GM12874 (cell line): ENCODE data around the gene SETD6.

Experiments used
- CTCF ChIP-seq: IDR thresholded peaks from 2 replicates; pipeline ENCODE4 v1.5.1; 2011; ENCODE audit warnings: low read depth, mild to moderate bottlenecking, control low read depth, low read length, moderate library complexity; ENCODE audit not compliant: insufficient read depth

The SETD6 gene

GRCh38 chr16:58474296-58474695, 41.0 kb upstream of the SETD6 start:
- TF ChIP-seq CTCF: no peak

GRCh38 chr16:58475091-58475619, 40.2 kb upstream of the SETD6 start:
- no peak for TF ChIP-seq CTCF

GRCh38 chr16:58476791-58477190, 38.5 kb upstream of the SETD6 start:
- no peak for TF ChIP-seq CTCF

- TF ChIP-seq CTCF: no peak
Measured at GRCh38 chr16:58478427-58478826, 36.9 kb upstream of the SETD6 start.

GRCh38 chr16:58481226-58481869, 34.0 kb upstream of the SETD6 start:
- TF ChIP-seq CTCF: no peak

GRCh38 chr16:58481931-58482330, 33.4 kb upstream of the SETD6 start:
- no peak for TF ChIP-seq CTCF

- no peak for TF ChIP-seq CTCF
Measured at GRCh38 chr16:58485184-58485887, 30.0 kb upstream of the SETD6 start.
